Bone marrow (tissue), 2 donors: ENCODE results near the gene LRRC2.
"Not testable (repeated sequence)": the region's sequence is repeated elsewhere in the genome, so short reads cannot be mapped to it uniquely, and the experiment has no call there.

ENCODE experiments used
- DNase-seq, 2 donors: peaks; one replicate each; lab custom pipeline; 2025; lab: John Stamatoyannopoulos, UW

Gene LRRC2, protein sequence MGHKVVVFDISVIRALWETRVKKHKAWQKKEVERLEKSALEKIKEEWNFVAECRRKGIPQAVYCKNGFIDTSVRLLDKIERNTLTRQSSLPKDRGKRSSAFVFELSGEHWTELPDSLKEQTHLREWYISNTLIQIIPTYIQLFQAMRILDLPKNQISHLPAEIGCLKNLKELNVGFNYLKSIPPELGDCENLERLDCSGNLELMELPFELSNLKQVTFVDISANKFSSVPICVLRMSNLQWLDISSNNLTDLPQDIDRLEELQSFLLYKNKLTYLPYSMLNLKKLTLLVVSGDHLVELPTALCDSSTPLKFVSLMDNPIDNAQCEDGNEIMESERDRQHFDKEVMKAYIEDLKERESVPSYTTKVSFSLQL

DNA sequence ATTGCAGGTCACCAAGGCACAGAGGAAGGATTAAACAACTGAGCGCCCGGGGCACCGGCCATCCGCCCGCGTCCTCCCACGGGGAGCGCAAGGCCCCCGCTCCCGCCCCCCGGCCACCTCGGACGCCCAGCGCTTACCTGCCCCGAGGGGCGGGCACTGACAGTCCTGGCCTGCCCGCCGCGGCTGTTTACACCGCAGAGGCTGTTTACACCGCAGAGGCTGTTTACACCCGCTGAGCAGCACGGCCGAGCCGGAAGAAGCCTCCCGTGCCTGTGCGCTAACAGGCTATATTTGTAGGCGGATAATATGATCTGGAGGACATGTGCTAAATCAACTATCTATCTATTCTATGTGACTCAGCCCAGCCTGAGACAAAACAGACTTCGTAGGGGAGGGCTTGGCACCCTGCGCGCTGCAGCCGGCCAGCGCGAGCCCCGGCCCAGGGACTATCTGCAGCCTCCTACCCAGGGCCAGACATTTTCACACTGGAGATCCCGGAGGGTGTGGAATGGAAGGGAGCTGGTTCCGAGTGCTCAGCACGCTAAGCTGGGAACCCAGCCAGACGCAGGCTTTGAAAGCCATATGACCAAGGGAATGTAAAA is at the start of gene LRRC2:
Gene LRRC2, minus strand, starts transcription at position 263 of the 602 bp plus-strand sequence. CDS start 14,711 bp downstream, outside the sequence.
- DNase-seq, result no peak

DNA sequence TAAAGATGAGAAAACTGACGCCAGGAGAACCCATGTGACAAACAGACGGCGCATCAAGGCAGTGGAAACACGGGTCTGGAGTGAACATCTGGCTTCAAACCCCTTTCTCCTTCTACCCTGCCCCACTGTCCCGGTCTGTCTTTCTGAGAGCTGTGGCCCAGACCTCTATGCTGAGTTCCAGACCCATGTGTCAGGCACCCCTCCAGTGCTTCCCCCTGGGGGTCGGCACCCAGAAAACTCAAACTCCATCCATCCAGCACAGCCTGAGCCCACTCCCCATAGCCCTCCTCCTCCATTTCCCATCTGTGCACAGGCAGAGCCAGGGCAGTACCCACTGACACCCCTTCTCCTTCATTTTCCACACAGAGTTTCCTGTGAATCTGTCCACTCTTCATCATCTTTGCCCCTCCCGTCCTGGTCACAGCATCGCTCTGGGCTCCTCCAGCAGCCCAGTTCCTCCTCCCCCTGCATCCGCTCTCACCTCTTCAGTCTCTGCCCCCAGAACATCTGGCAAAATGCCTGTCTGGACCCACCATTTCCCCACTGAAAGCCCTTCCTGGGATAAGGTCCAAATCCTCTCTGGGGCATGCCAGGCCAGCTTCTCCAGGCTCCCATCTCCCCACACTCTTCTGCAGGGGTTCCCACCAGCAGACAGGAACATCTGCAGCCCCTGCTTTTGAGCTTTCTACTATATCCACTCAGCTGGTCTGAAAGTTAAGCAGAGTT is 49.1 kb upstream of the LRRC2 start:
- DNase-seq, result no peak

DNA sequence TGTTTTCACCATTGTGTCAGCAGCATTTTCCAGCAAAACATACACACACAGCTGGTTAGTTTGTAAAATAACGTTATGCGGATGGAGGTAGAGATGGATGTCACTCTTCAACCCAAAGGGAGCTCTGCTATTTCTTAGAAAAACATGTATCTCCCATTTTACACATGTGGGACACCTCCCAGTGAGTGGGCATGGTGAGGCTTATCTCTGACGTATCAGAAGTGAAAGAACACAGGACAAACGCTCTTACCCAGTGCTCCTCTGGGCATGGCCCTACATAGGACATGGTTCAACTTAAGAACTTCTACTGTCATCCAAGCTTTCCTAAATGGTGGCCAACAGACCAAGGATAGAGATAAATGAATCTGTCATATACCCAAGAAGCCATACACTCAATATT is 48.3 kb upstream of the LRRC2 start:
- no peak for DNase-seq

DNA sequence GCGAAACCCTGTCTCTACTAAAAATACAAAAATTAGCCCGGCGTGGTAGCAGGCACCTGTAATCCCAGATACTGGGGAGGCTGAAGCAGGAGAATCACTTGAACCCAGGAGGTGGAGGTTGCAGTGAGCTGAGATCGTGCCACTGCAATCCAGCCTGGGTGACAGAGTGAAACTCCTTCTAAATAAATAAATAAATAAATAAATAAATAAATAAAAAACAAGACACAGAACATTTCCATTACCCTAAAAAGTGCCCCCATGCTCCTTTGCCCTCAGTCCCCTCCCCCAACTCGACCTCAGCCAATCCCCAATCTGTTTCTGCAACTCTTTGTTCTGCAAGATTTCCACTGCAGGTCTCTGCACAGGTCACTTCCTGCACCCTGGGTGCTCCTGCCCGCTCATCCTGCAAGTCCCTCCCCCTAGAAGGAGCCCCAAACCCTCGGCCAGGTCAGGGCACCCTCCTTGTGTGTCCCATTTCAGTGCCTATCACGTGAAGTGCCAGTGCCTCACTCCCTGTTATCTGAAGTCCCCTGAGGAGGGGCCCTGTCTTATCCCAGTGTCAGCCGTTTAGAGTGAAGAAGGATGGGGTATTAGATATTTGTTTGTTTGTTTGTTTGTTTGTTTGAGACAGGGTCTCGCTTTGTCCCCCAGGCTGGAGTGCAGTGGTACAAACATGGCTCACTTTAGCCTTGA is 47.4 kb upstream of the LRRC2 start:
- no peak for DNase-seq

DNA sequence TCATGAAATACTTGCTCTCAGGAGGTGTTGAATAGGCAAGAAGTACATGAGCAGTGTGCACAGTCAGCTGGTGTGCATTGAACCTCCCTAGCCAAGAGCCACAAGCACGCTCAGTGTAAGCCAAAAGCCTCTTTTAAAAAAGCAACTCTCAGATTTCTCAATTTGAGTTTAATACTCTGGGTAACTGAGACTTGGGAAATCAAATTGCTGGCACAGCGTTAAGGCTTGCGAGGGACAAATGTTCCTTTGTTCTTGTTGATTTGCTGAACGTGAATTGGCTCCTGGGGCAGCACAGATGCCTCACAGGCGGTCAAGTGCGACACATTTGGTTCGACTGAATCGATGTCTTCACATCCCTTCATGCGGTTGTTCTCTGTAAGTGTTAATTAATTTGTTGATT is 46.2 kb upstream of the LRRC2 start, which contains the start of gene FAM240A:
Gene FAM240A, plus strand, starts transcription at position 202 of the 400 bp plus-strand sequence. Its CDS starts 159 bp downstream, at position 361.
- no peak for DNase-seq

DNA sequence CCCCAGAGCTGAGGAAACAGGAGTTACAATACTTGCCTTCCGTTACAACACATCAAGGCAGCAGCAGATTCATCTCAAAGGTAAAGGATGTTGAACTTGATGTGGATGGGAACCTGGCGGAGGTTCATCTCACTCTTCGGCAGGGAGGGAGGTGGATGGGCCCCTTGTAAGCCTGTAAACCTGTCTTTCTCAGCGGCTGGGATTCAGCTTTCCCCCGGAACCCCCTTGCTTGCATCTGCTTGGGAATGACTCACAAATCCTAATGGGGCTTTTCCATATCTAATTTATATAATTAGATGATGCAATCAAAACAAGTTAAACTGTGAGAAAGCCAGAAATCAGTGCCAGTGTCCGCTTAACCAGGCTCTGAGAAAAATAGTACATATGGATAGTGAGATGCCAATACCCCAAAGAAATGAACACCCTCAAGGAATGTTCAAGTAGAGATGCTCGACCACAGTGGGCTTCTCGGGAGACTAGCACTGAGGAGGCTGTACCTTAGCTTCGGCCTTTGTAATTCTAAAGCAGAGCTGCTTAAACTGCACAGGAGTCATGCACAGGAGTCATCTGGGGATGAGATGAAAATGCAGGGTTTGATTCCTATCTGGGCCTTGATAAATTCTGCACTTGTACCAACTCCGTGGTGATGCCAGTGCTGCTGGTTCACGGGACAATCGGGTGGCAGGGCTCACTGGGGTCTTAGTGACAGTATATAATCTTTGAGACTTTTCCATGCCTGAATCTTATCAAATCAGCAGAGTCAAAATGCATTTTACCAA is 44.0 kb upstream of the LRRC2 start:
- no peak for DNase-seq

DNA sequence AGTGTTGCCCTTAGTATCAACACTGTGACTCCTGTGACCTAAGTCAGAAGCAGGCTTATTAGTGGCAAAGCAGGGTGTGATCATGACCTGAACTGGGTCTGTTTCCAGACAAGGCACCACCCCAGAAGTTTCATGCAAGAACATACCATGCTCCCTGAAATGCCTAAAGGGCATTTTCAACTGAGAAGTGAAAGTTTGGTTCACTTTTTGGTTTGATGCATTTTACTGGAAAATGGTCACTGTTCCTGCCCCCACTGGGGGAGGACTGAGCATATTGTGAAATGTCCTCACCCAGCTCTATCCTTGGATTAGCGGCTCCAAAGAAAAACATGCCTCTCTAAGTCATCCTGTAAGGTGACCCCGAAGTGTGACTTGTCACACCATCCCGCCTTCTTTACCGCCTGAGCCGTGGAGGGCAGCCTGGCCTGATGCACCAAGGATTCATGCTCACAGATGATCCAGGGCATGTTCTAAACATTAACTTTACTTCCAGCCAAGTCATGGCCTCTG is 43.2 kb upstream of the LRRC2 start:
- DNase-seq, result no peak

DNA sequence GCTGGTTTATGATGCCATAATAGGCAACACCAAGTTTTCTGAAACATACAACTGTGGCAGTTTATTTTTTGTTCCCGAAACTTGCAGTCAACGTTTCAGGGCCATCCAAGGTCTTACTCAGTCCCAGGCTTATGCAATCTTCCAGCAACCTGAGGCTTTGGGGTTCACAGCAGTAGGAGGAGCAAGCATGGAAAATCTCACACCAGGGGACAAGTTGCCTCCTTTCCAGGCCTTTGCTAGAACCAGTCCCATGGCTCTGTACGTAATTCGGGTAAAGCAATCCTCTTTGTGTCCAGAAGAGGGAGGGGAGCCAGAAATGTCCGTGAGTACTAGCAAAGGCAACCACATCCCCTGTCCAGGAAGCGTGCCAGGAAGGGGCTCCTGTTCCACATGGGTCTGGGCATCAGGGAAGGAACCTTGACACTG is 41.5 kb upstream of the LRRC2 start:
- no peak for DNase-seq

DNA sequence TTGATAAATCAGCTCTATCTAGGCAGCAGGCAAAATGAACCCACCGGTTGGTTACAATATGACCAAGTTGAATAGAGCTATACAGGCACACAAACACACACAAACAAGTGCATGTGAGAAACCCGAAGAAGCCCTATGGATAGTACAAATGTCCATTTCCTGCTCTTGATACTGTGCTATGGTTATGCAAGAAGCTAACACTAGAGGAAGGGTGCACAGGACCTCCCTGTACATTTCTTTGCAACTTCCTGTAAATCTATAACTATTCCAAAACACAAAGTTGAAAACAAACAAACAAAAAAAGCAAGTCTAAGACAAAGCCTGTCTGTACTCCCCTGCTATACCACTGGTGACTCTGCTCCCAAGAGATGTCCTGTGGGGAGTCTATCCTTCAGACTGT is 38.0 kb upstream of the LRRC2 start:
- no peak for DNase-seq

DNA sequence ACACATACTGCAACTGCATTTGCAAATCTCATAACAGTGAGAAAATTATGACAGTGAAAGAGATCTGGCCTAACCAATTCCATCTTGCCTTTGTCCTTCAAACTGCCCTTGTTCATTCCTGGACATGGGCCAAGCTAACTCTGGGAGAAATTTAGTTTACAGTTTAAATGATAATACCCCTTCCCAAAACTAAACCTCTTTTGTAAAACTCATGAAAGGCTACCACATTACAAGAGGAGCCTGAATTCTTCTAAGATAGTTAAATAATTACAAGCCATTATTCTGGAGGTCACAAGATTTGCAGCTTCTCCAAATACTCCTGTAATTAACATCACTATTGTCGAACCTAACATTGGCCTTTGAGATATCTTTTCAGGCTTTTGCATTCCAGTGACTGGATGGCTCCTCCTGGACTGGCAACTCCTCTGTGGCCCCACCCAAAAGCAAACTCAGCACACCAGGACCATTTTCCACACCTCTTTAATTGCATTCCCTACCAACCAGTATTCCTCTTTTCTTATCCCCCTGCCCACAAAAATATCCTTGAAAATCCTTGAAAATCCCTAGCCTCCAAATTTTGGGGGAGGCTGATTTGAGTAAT is 37.4 kb upstream of the LRRC2 start:
- no peak for DNase-seq

DNA sequence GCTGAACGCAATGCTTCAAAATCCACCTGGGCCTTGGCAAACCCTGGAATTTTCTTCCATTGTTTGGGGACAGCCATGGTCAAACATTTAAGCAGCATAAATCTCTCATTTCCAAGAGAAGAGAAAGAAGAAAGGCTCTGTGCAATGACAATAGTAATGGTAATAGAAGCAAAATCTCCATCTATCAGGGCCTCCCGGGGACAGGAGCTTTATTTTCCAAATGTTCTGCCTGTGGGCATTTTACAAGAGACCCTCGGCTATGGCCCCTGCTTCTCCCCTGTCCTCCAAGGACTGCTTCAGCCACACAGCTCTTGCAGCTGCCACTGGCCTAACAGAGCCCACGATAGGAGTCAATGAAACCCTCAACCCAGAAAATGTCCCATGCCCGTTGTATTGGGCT is 33.5 kb upstream of the LRRC2 start:
- DNase-seq, result no peak

DNA sequence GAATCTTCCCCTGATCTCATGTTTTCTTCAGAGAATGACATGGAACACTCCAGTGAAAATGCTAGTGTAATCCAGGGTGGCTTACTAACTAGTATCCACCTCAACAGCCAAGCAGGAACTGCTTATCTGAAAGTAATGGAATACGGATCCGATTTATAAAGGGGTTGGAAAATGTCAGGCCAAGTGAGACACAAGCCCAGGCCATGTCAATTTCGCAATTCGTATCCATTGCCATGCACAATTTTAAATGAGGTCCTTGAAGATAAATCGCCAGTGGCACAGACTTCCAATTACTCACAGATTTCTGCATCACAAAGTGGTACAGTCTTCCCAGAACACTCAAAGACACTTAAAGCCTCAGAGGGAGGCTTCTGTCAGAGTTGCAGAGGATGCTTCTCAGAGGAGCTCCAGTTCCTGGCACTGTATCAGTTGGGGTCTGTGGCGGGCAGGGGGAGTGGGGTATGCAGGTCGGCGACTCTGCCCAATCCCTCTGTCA is 29.8 kb upstream of the LRRC2 start:
- DNase-seq, result no peak

DNA sequence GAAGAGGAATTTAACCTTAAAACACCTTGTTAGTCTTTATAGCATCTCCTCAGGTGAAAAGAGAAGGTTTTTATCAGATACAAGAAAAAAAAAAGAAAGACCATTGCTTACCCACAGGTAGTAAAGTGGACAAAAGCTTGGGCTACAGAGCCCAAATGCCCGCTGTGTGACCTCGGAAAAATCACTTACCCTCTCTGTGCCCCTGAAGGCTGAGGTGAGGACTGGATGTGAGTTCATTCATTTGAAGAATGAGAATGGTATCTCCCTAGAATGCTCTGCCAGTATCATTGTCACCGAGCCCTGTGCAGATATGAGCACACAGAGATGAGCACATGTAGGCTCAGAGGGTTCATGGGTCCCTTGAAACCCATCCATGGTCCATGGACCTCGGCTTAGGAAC is 28.6 kb upstream of the LRRC2 start:
- no peak for DNase-seq

DNA sequence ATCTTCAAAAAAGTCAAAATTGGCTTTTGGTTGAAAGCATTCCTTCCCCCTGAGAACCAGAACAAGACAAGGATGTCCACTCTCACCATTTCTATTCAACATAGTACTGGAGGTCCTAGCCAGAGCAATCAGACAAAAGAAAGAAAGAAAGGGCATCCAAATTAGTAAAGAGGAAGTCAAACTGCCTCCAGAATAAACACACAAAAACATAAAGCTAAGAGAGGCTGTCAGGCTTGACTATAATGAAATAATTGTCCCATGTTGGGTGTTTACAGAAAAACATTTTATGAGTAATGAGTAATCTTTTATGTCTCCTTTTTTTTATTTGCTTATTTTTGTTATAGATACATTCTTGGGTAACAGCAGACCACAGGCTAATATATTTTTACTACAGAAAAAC is 27.9 kb upstream of the LRRC2 start:
- no peak for DNase-seq

DNA sequence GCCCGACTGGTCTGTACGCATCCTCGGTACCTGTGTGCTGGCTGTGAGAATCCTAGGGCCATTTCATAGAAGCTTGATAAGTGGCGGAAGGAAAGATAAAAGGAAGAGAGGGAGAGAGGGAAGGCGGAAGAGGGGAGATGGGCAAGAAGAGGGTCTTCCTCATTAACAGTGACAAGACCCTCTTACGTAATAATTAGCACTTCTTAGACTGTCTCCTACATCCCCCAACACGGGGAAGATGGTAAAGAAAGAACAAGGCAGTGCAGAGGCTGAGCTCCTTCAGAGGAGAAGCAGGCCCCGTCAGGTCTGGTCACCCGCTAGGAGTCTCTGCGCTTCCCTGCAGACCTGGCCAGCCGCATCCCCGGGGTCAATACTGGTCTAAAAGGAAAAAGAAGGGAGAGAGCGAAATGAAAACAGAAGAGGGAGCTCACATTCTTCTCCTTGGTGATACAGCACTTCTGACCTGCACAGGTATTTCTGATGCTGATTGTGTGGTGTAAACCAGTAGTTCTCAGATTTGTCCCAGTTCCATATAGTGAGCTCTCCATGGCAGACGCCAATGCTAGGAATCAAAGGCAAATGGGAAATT is 27.3 kb upstream of the LRRC2 start:
- no peak for DNase-seq

DNA sequence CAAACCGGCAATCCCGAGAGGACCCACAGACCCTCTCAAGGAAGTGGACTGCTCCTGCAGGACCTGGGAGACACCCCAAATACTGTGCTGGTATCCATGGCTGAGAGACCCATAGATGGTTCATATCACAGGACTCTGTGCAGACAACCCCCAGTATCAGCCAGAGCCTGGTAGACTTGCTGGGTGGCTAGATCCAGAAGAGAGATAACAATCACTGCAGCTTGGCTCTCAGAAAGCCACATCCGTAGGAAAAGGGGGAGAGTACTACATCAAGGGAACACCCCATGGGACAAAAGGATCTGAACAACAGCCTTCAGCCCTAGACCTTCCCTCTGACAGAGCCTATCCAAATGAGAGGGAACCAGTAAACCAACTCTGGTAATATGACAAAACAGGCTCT is 21.2 kb upstream of the LRRC2 start:
- DNase-seq, result not testable (repeated sequence)

DNA sequence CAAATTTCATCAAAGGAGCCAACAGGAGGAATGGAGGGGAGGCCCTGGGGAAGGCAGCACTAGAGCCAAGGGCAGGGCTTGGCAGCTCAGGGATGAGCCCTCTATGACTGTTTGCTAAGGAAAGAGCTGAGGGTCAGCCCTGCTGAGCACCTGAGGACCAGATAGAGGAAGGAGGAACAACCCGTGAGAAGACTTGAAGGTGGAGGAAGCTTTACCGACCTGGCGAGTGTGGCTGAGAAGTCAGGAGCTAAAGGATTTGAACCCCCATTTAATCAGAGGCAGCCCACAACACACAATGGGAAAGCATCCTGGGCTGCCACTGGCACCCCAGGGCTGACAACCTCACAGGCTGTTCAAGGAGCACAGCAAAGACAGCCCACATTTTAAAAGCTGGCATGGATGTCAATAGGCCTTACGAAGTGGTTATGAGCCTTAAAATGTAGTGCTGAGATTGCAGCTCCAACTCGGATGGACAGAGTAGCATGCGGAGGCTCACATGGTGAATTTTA is 20.7 kb upstream of the LRRC2 start:
- no peak for DNase-seq

DNA sequence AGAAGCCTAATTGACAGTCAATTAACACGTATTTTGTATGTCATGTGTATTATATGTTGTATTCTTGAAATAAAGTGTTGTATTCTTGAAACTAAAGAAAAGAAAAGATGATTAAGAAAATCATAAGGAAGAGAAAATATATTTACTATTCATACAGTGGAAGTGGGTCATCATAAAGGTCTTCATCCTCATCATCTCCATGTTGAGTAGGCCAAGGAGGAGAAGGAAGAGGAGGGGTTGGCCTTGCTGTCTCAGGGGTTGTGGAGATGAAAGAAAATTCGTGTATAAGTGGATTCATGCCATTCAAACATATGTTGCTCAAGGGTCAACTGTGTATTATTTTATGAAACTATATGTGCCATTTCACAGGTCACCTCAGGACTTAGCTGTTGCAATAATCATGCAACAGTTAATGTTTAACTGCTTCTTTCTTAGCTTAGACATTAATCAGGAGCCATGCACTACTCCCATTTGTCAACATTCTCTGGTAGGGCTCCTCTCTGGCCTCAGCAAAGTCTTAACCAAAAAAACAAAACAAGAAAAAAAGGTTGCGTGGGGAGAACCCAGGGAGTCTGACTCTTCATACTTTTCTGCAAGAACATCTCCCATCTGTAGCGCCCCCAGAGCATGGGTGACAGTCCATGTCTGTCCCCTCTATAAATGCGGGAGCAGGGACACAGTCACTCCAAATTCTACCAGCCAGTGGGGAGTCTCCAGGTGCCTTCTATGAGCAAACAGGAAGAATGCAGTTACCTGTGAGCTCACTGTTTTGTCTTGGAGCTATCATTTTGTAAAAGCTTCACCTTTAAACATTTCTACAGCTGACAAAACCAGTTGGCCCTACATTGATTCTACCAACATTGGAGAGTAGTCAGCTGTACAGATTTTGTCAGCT is 19.9 kb upstream of the LRRC2 start:
- no peak for DNase-seq
